Measurements from ENCODE around the gene TEKT2.

Gene TEKT2

DNA sequence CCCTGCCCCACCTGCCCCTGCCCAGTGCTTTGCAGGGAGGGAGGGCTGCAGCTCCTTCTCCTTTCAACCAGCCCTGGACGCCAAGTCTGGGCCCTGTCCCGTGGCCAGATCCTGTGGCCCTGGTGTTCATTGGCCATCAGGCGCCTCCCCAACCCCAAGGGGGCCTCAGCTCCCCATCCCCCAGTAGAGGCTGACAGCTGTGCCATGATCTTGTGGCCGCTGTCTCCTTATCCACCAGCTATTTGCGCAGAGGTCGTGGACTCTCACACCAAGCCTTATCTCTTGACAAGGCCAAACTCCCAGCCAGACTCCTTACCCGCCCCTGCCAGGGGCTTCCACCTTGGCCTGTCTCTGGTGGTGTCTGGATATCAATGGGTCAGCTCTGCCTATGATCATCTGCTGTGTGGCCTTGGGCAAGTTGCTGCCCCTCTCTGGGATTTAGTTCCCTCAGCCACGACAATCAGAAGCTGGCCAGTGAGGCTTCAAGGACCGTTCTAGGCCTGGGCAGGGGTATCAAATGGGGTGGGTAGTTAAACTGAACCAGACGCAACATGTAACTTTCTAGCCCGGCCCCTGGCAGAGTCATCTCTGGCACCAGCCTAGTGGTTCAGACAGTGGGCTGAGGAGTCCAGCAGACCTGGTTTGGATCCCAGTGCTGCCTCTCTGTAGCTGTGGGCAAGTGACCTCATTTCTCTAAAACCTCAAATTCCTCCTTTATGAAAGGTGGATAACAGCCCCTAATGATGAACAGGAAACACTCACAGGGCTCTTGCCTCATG lies 44.4 kb downstream of the TEKT2 start:
- TF ChIP-seq, protein P1, sequence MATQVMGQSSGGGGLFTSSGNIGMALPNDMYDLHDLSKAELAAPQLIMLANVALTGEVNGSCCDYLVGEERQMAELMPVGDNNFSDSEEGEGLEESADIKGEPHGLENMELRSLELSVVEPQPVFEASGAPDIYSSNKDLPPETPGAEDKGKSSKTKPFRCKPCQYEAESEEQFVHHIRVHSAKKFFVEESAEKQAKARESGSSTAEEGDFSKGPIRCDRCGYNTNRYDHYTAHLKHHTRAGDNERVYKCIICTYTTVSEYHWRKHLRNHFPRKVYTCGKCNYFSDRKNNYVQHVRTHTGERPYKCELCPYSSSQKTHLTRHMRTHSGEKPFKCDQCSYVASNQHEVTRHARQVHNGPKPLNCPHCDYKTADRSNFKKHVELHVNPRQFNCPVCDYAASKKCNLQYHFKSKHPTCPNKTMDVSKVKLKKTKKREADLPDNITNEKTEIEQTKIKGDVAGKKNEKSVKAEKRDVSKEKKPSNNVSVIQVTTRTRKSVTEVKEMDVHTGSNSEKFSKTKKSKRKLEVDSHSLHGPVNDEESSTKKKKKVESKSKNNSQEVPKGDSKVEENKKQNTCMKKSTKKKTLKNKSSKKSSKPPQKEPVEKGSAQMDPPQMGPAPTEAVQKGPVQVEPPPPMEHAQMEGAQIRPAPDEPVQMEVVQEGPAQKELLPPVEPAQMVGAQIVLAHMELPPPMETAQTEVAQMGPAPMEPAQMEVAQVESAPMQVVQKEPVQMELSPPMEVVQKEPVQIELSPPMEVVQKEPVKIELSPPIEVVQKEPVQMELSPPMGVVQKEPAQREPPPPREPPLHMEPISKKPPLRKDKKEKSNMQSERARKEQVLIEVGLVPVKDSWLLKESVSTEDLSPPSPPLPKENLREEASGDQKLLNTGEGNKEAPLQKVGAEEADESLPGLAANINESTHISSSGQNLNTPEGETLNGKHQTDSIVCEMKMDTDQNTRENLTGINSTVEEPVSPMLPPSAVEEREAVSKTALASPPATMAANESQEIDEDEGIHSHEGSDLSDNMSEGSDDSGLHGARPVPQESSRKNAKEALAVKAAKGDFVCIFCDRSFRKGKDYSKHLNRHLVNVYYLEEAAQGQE (IDR thresholded peaks at IDR 0.05; ENCODE audit: insufficient read depth in 1 of 2, low read depth in 2 of 2, low read length in 2 of 2): no peak
- no peak for TF ChIP-seq POLR2AphosphoS5 (IDR thresholded peaks at IDR 0.05; ENCODE audit: low read depth, low read length)

DNA sequence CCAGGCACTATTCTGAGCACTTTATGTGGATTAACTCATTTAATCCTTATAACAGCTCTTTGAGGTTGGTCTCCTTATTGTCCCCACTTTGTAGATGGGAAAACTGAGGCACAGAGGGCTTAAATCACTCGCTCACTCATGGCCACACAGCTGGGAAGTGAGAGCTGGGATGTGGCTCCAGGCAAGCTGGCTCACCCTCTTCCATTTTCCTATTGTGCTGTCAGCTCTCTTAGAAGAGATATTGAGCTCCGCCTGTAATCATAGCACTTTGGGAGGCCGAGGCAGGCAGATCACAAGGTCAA lies 45.0 kb downstream of the TEKT2 start:
- TF ChIP-seq TAF1 (IDR thresholded peaks at IDR 0.05; ENCODE audit: borderline replicate concordance, insufficient read depth, low read length) (no peak), FOXP2 (optimal IDR thresholded peaks at IDR 0.05; ENCODE audit: borderline replicate concordance, extremely low read depth, extremely low read length, insufficient read depth) (no peak), SIN3A (IDR thresholded peaks at IDR 0.05; ENCODE audit: borderline replicate concordance, insufficient read depth, low read length) (no peak), POLR2AphosphoS5 (IDR thresholded peaks at IDR 0.05; ENCODE audit: low read depth, low read length) (no peak)
- TF ChIP-seq, protein P1 (IDR thresholded peaks at IDR 0.05; ENCODE audit: insufficient read depth in 1 of 2, low read depth in 2 of 2, low read length in 2 of 2): no peak

DNA sequence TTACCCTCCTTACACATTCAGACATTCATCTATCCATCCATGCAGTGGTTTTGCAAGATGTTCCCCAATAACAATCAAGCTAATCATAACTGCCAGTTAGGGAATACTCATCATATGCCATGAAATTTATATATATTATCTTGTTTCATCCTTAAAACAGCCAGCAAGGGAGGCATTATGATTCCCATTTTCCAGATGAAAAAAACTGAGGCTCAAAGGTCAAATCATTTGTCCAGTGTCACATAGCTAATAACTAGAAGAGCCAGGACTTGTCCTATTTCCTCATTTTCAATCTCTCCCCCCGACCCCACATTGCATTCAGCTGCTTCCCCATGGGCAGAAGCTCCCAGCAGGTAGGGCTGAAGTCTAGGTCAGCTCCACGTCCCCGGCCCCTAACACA lies 48.1 kb downstream of the TEKT2 start:
- TF ChIP-seq, protein P1 (IDR thresholded peaks at IDR 0.05; ENCODE audit: insufficient read depth in 1 of 2, low read depth in 2 of 2, low read length in 2 of 2): no peak
- TF ChIP-seq TAF1 (IDR thresholded peaks at IDR 0.05; ENCODE audit: borderline replicate concordance, insufficient read depth, low read length): no peak
- TF ChIP-seq SIN3A (IDR thresholded peaks at IDR 0.05; ENCODE audit: borderline replicate concordance, insufficient read depth, low read length): no peak
- no peak for TF ChIP-seq FOXP2 (optimal IDR thresholded peaks at IDR 0.05; ENCODE audit: borderline replicate concordance, extremely low read depth, extremely low read length, insufficient read depth)
- TF ChIP-seq POLR2AphosphoS5 (IDR thresholded peaks at IDR 0.05; ENCODE audit: low read depth, low read length): no peak

DNA sequence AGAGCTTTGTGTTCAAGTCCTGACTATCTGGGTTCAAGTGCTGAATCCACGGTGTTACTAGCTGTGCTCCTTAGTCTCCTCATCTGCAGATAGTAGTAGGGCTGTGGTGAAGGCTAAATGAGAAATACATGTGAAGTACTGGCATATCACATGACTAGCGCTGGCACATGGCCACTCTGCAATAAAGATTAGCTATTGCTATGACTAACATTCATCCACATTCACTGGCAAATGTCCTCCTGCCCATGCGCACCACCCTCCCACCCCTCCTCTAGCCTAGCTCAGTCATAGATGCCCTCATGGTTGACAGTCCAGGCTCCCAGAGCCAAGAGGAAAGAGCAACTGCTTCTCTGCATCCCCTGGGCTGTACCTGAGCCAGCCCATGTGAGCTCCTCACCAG lies 49.6 kb downstream of the TEKT2 start:
- TF ChIP-seq FOXP2 (optimal IDR thresholded peaks at IDR 0.05; ENCODE audit: borderline replicate concordance, extremely low read depth, extremely low read length, insufficient read depth) (no peak), SIN3A (IDR thresholded peaks at IDR 0.05; ENCODE audit: borderline replicate concordance, insufficient read depth, low read length) (no peak), POLR2AphosphoS5 (IDR thresholded peaks at IDR 0.05; ENCODE audit: low read depth, low read length) (no peak), TAF1 (IDR thresholded peaks at IDR 0.05; ENCODE audit: borderline replicate concordance, insufficient read depth, low read length) (no peak)
- TF ChIP-seq, protein P1 (IDR thresholded peaks at IDR 0.05; ENCODE audit: insufficient read depth in 1 of 2, low read depth in 2 of 2, low read length in 2 of 2): no peak

DNA sequence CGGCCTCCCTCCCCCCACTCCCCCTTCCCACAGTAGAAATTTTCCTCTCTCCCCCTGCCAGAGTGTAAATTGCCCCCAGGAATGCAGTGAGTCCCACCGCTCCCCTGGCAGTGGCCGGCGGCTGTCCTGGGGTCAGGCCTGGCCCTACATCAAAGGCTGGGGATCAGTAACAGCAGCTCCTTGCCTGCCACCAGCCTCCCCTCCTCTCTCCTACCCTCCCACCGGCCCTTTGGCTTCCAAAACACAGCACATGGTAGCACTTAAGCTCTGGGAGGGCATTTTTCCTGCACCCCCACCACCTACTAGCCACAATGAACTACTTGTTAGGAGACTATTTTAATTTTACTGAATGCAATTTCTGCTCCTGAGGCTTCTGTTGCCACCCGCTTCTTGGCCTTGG lies 50.1 kb downstream of the TEKT2 start:
- no peak for TF ChIP-seq SIN3A (IDR thresholded peaks at IDR 0.05; ENCODE audit: borderline replicate concordance, insufficient read depth, low read length)
- TF ChIP-seq TAF1 (IDR thresholded peaks at IDR 0.05; ENCODE audit: borderline replicate concordance, insufficient read depth, low read length): no peak
- no peak for TF ChIP-seq FOXP2 (optimal IDR thresholded peaks at IDR 0.05; ENCODE audit: borderline replicate concordance, extremely low read depth, extremely low read length, insufficient read depth)
- TF ChIP-seq POLR2AphosphoS5 (IDR thresholded peaks at IDR 0.05; ENCODE audit: low read depth, low read length): no peak
- TF ChIP-seq, protein P1 (IDR thresholded peaks at IDR 0.05; ENCODE audit: insufficient read depth in 1 of 2, low read depth in 2 of 2, low read length in 2 of 2): no peak
